Measurements from ENCODE around the gene NUDT6. TPM values are rescaled to one million over a fixed set of nuclear protein-coding genes. Genes with fewer than 3 reads are reported as not detected.

NUDT6 gene
- total RNA-seq, 1 experiment from 2014 or later: 11.8 TPM

- DNase-seq (ENCODE audit: low read depth, low spot score): peak; percentile 87
- in situ Hi-C loops (cut with HindIII; ENCODE audit: low pct_unique_long_range_greater_than_20kb, low sequenced_read_pairs): loop anchor here (25.0 kb wide), 1 partner anchor 161 kb away; no protein-coding TSS in a partner anchor
These were observed 597 bp upstream of the NUDT6 start for GRCh38 chr4:122922877-122923511.

GRCh38 chr4:122921300-122921699 lies 1.1 kb downstream of the NUDT6 start:
- DNase-seq (ENCODE audit: low read depth, low spot score): no peak
- in situ Hi-C loops (cut with HindIII; ENCODE audit: low pct_unique_long_range_greater_than_20kb, low sequenced_read_pairs): loop anchor here (25.0 kb wide), 1 partner anchor 159 kb away; no protein-coding TSS in a partner anchor

GRCh38 chr4:122920473-122920872 lies 1.9 kb downstream of the NUDT6 start:
- DNase-seq (ENCODE audit: low read depth, low spot score): no peak
- in situ Hi-C loops (cut with HindIII; ENCODE audit: low pct_unique_long_range_greater_than_20kb, low sequenced_read_pairs): loop anchor here (25.0 kb wide), 1 partner anchor 158 kb away; no protein-coding TSS in a partner anchor

- no peak for DNase-seq (ENCODE audit: low read depth, low spot score)
- in situ Hi-C loops (cut with HindIII; ENCODE audit: low pct_unique_long_range_greater_than_20kb, low sequenced_read_pairs): loop anchor here (25.0 kb wide), 1 partner anchor 155 kb away; no protein-coding TSS in a partner anchor
These were observed 4.7 kb downstream of the NUDT6 start for GRCh38 chr4:122917731-122918130.

- no peak for DNase-seq (ENCODE audit: low read depth, low spot score)
- in situ Hi-C loops (cut with HindIII; ENCODE audit: low pct_unique_long_range_greater_than_20kb, low sequenced_read_pairs): loop anchor here (25.0 kb wide), 1 partner anchor 153 kb away; no protein-coding TSS in a partner anchor
These were observed 7.5 kb downstream of the NUDT6 start for GRCh38 chr4:122914938-122915337.

- peak; percentile 72 for DNase-seq (ENCODE audit: low read depth, low spot score)
- in situ Hi-C loops (cut with HindIII; ENCODE audit: low pct_unique_long_range_greater_than_20kb, low sequenced_read_pairs): loop anchor here (25.0 kb wide), 1 partner anchor 152 kb away; no protein-coding TSS in a partner anchor
These were observed 8.0 kb downstream of the NUDT6 start for GRCh38 chr4:122914292-122914904.

- peak; percentile 90 for DNase-seq (ENCODE audit: low read depth, low spot score)
- in situ Hi-C loops (cut with HindIII; ENCODE audit: low pct_unique_long_range_greater_than_20kb, low sequenced_read_pairs): loop anchor here (25.0 kb wide), 1 partner anchor 151 kb away; no protein-coding TSS in a partner anchor
These were observed 9.4 kb downstream of the NUDT6 start for GRCh38 chr4:122912810-122913575.

- DNase-seq (ENCODE audit: low read depth, low spot score): no peak
- in situ Hi-C loops (cut with HindIII; ENCODE audit: low pct_unique_long_range_greater_than_20kb, low sequenced_read_pairs): loop anchor here (25.0 kb wide), 1 partner anchor 149 kb away; no protein-coding TSS in a partner anchor
These were observed 10.8 kb downstream of the NUDT6 start for GRCh38 chr4:122911588-122911987.

GRCh38 chr4:122909683-122910082 lies 12.7 kb downstream of the NUDT6 start:
- DNase-seq (ENCODE audit: low read depth, low spot score): no peak
- in situ Hi-C loops (cut with HindIII; ENCODE audit: low pct_unique_long_range_greater_than_20kb, low sequenced_read_pairs): loop anchor here (25.0 kb wide), 1 partner anchor 147 kb away; no protein-coding TSS in a partner anchor

- in situ Hi-C loops (cut with HindIII; ENCODE audit: low pct_unique_long_range_greater_than_20kb, low sequenced_read_pairs): loop anchor here (25.0 kb wide), 1 partner anchor 146 kb away; no protein-coding TSS in a partner anchor
- no peak for DNase-seq (ENCODE audit: low read depth, low spot score)
These were observed 14.2 kb downstream of the NUDT6 start for GRCh38 chr4:122908223-122908622.

GRCh38 chr4:122906859-122907305 lies 15.5 kb downstream of the NUDT6 start:
- in situ Hi-C loops (cut with HindIII; ENCODE audit: low pct_unique_long_range_greater_than_20kb, low sequenced_read_pairs): loop anchor here (25.0 kb wide), 1 partner anchor 145 kb away; no protein-coding TSS in a partner anchor
- no peak for DNase-seq (ENCODE audit: low read depth, low spot score)

GRCh38 chr4:122903766-122904288 lies 18.6 kb downstream of the NUDT6 start:
- in situ Hi-C loops (cut with HindIII; ENCODE audit: low pct_unique_long_range_greater_than_20kb, low sequenced_read_pairs): loop anchor here (25.0 kb wide), 1 partner anchor 142 kb away; no protein-coding TSS in a partner anchor
- no peak for DNase-seq (ENCODE audit: low read depth, low spot score)

- DNase-seq (ENCODE audit: low read depth, low spot score): no peak
- in situ Hi-C loops (cut with HindIII; ENCODE audit: low pct_unique_long_range_greater_than_20kb, low sequenced_read_pairs): loop anchor here (25.0 kb wide), 1 partner anchor 139 kb away; no protein-coding TSS in a partner anchor
These were observed 21.0 kb downstream of the NUDT6 start for GRCh38 chr4:122901247-122902010.

- DNase-seq (ENCODE audit: low read depth, low spot score): no peak
- in situ Hi-C loops (cut with HindIII; ENCODE audit: low pct_unique_long_range_greater_than_20kb, low sequenced_read_pairs): loop anchor here (25.0 kb wide), 1 partner anchor 138 kb away; no protein-coding TSS in a partner anchor
These were observed 22.1 kb downstream of the NUDT6 start for GRCh38 chr4:122900314-122900713.

GRCh38 chr4:122899682-122900081 lies 22.7 kb downstream of the NUDT6 start:
- DNase-seq (ENCODE audit: low read depth, low spot score): no peak
- in situ Hi-C loops (cut with HindIII; ENCODE audit: low pct_unique_long_range_greater_than_20kb, low sequenced_read_pairs): loop anchor here (25.0 kb wide), 1 partner anchor 137 kb away; no protein-coding TSS in a partner anchor

GRCh38 chr4:122898370-122899150 lies 23.8 kb downstream of the NUDT6 start:
- DNase-seq (ENCODE audit: low read depth, low spot score): peak; percentile 55
- in situ Hi-C loops (cut with HindIII; ENCODE audit: low pct_unique_long_range_greater_than_20kb, low sequenced_read_pairs): no loop called here
